ENCODE measurements around the gene SAMD4B. TPM values are rescaled to one million over a fixed set of nuclear protein-coding genes. Genes with fewer than 3 reads are reported as not detected.

The SAMD4B gene
- total RNA-seq, 1 donor from 2014 or later = 100 TPM

GRCh38 chr19:39426170-39426569, 83.9 kb downstream of the SAMD4B start:
- Mint-ChIP-seq H3K27me3 (ENCODE audit: unreplicated experiment) (no peaks in the 10 kb centered on the region), H3K4me1 (ENCODE audit: unreplicated experiment) (peaks cover 44% of the 10 kb centered on the region), H3K36me3 (ENCODE audit: unreplicated experiment) (peaks cover 26% of the 10 kb centered on the region), H3K9me3 (ENCODE audit: unreplicated experiment) (no peaks in the 10 kb centered on the region), H3K27ac (ENCODE audit: unreplicated experiment) (peak overlapping the region; percentile 59), H3K4me3 (ENCODE audit: unreplicated experiment) (no peak overlapping the region)
- no peak for DNase-seq (ENCODE audit: extremely low spot score, unreplicated experiment)
- no peak for TF ChIP-seq CTCF (IDR thresholded peaks at IDR 0.05)

GRCh38 chr19:39427707-39428106, 85.5 kb downstream of the SAMD4B start:
- Mint-ChIP-seq H3K4me1 (ENCODE audit: unreplicated experiment) (peaks cover 46% of the 10 kb centered on the region), H3K27me3 (ENCODE audit: unreplicated experiment) (no peaks in the 10 kb centered on the region), H3K4me3 (ENCODE audit: unreplicated experiment) (peak overlapping the region; percentile 35), H3K9me3 (ENCODE audit: unreplicated experiment) (no peaks in the 10 kb centered on the region), H3K36me3 (ENCODE audit: unreplicated experiment) (peaks cover 24% of the 10 kb centered on the region), H3K27ac (ENCODE audit: unreplicated experiment) (peak overlapping the region; percentile 85)
- no peak for TF ChIP-seq CTCF (IDR thresholded peaks at IDR 0.05)
- no peak for DNase-seq (ENCODE audit: extremely low spot score, unreplicated experiment)

GRCh38 chr19:39428283-39429112, 86.3 kb downstream of the SAMD4B start:
- H3K9me3 Mint-ChIP-seq (ENCODE audit: unreplicated experiment) = no peaks in the 10 kb centered on the region
- H3K4me1 Mint-ChIP-seq (ENCODE audit: unreplicated experiment) = peaks cover 48% of the 10 kb centered on the region
- DNase-seq (ENCODE audit: extremely low spot score, unreplicated experiment) = peak; percentile 94
- no peak for TF ChIP-seq CTCF (IDR thresholded peaks at IDR 0.05)
- peak overlapping the region; percentile 35 for H3K4me3 Mint-ChIP-seq (ENCODE audit: unreplicated experiment)
- H3K36me3 Mint-ChIP-seq (ENCODE audit: unreplicated experiment) = peaks cover 28% of the 10 kb centered on the region
- H3K27me3 Mint-ChIP-seq (ENCODE audit: unreplicated experiment) = no peaks in the 10 kb centered on the region
- H3K27ac Mint-ChIP-seq (ENCODE audit: unreplicated experiment) = peak overlapping the region; percentile 85

- Mint-ChIP-seq H3K27ac (ENCODE audit: unreplicated experiment) (peak overlapping the region; percentile 73), H3K4me1 (ENCODE audit: unreplicated experiment) (peaks cover 62% of the 10 kb centered on the region), H3K36me3 (ENCODE audit: unreplicated experiment) (peaks cover 29% of the 10 kb centered on the region), H3K9me3 (ENCODE audit: unreplicated experiment) (no peaks in the 10 kb centered on the region), H3K27me3 (ENCODE audit: unreplicated experiment) (no peaks in the 10 kb centered on the region), H3K4me3 (ENCODE audit: unreplicated experiment) (no peak overlapping the region)
- no peak for DNase-seq (ENCODE audit: extremely low spot score, unreplicated experiment)
- TF ChIP-seq CTCF (IDR thresholded peaks at IDR 0.05) = no peak
Observed at GRCh38 chr19:39430675-39431593, 88.7 kb downstream of the SAMD4B start.

GRCh38 chr19:39432677-39433025, 90.4 kb downstream of the SAMD4B start:
- Mint-ChIP-seq H3K36me3 (ENCODE audit: unreplicated experiment) (peaks cover 24% of the 10 kb centered on the region), H3K27me3 (ENCODE audit: unreplicated experiment) (no peaks in the 10 kb centered on the region), H3K4me3 (ENCODE audit: unreplicated experiment) (no peak overlapping the region), H3K27ac (ENCODE audit: unreplicated experiment) (peak overlapping the region; percentile 7), H3K4me1 (ENCODE audit: unreplicated experiment) (peaks cover 62% of the 10 kb centered on the region), H3K9me3 (ENCODE audit: unreplicated experiment) (no peaks in the 10 kb centered on the region)
- no peak for TF ChIP-seq CTCF (IDR thresholded peaks at IDR 0.05)
- no peak for DNase-seq (ENCODE audit: extremely low spot score, unreplicated experiment)

All from osteocyte (in vitro differentiated cells).